H9 (cell line): Measurements from ENCODE around the gene ZNF71. TPM values are rescaled to one million over a fixed set of nuclear protein-coding genes. Genes with fewer than 3 reads are reported as not detected.

Experiments
- DNase-seq: peaks from one replicate; pipeline ENCODE4 v3.0.0-alpha.2; 2017
- H2AFZ ChIP-seq: one replicate; pipeline ENCODE4 v1.6.1; 2013; ENCODE audit warnings: mild to moderate bottlenecking, low read length, control low read depth, moderate library complexity
- H2AK5ac ChIP-seq: 2 replicates; pipeline ENCODE4 v1.6.1; 2013; ENCODE audit warnings: low read length, control low read depth, mixed read lengths; ENCODE audit not compliant: insufficient read length
- H2BK120ac ChIP-seq: one replicate; pipeline ENCODE4 v1.6.1; 2013; ENCODE audit warnings: low read depth, mild to moderate bottlenecking, low read length, control low read depth, inconsistent platforms; ENCODE audit not compliant: poor library complexity, severe bottlenecking
- H2BK12ac ChIP-seq: 2 replicates; pipeline ENCODE4 v1.6.1; 2013; ENCODE audit warnings: low read length, control low read depth, mixed read lengths, low read depth; ENCODE audit not compliant: insufficient read length
- H2BK15ac ChIP-seq: 2 replicates; pipeline ENCODE4 v1.6.1; 2013; ENCODE audit warnings: low read depth, low read length, control low read depth
- H2BK20ac ChIP-seq: one replicate; pipeline ENCODE4 v1.6.1; 2013; ENCODE audit warnings: low read depth, mild to moderate bottlenecking, low read length, control low read depth, inconsistent platforms; ENCODE audit not compliant: poor library complexity, severe bottlenecking
- H2BK5ac ChIP-seq: 2 replicates; pipeline ENCODE4 v1.6.1; 2013; ENCODE audit warnings: low read length, control low read depth, mixed read lengths; ENCODE audit not compliant: insufficient read length
- H3K14ac ChIP-seq: 2 replicates; pipeline ENCODE4 v1.6.1; 2013; ENCODE audit warnings: low read length, control low read depth; ENCODE audit not compliant: insufficient read depth
- H3K18ac ChIP-seq: 2 replicates; pipeline ENCODE4 v1.6.1; 2013; ENCODE audit warnings: low read depth, mild to moderate bottlenecking, mixed read lengths, low read length, control low read depth; ENCODE audit not compliant: insufficient read length
- H3K23ac ChIP-seq: 2 replicates; pipeline ENCODE4 v1.6.1; 2013; ENCODE audit warnings: low read length, control low read depth, mixed read lengths, low read depth; ENCODE audit not compliant: insufficient read length
- H3K23me2 ChIP-seq: 2 replicates; pipeline ENCODE4 v1.6.1; 2013; ENCODE audit warnings: low read depth, mild to moderate bottlenecking, mixed read lengths, low read length, control low read depth; ENCODE audit not compliant: insufficient read length, poor library complexity, severe bottlenecking
- H3K27ac ChIP-seq: 2 replicates; pipeline ENCODE4 v1.5.1; 2013; ENCODE audit warnings: low read length, control low read depth, mixed read lengths, low read depth; ENCODE audit not compliant: insufficient read length
- H3K27me3 ChIP-seq: 2 replicates; pipeline ENCODE4 v1.6.1; 2013; ENCODE audit warnings: low read length, control low read depth, inconsistent platforms; ENCODE audit not compliant: insufficient read depth
- H3K4ac ChIP-seq: 2 replicates; pipeline ENCODE4 v1.6.1; 2013; ENCODE audit warnings: low read depth, mild to moderate bottlenecking, control low read depth, inconsistent platforms, low read length, moderate library complexity
- H3K4me1 ChIP-seq: 2 replicates; pipeline ENCODE4 v1.6.1; 2013; ENCODE audit warnings: low read length, control low read depth, inconsistent platforms; ENCODE audit not compliant: insufficient read depth
- H3K4me2 ChIP-seq: 2 replicates; pipeline ENCODE4 v1.6.1; 2013; ENCODE audit warnings: low read length, control low read depth, mixed read lengths; ENCODE audit not compliant: insufficient read length, insufficient read depth
- H3K56ac ChIP-seq: 2 replicates; pipeline ENCODE4 v1.6.1; 2013; ENCODE audit warnings: low read depth, mild to moderate bottlenecking, mixed read lengths, low read length, control low read depth; ENCODE audit not compliant: insufficient read length
- H3K79me1 ChIP-seq: 2 replicates; pipeline ENCODE4 v1.6.1; 2013; ENCODE audit warnings: low read depth, mild to moderate bottlenecking, moderate library complexity, low read length, control low read depth, inconsistent platforms; ENCODE audit not compliant: insufficient read depth, poor library complexity, severe bottlenecking
- H3K79me2 ChIP-seq: 2 replicates; pipeline ENCODE4 v1.6.1; 2013; ENCODE audit warnings: low read length, control low read depth, inconsistent platforms; ENCODE audit not compliant: insufficient read depth
- H3K9ac ChIP-seq: 2 replicates; pipeline ENCODE4 v1.6.1; 2013; ENCODE audit warnings: low read length, control low read depth, mixed read lengths; ENCODE audit not compliant: insufficient read length; ENCODE audit errors: extremely low read depth
- H3K9me3 ChIP-seq: one replicate; pipeline ENCODE4 v1.6.1; 2013; ENCODE audit warnings: low read depth, low read length, inconsistent platforms; ENCODE audit not compliant: control insufficient read depth
- H3T11ph ChIP-seq: one replicate; pipeline ENCODE4 v1.6.1; 2013; ENCODE audit warnings: mild to moderate bottlenecking, low read length, control low read depth, inconsistent platforms
- H4K20me1 ChIP-seq: one replicate; pipeline ENCODE4 v1.6.1; 2013; ENCODE audit not compliant: control insufficient read depth, insufficient read length, insufficient read depth
- H4K5ac ChIP-seq: 2 replicates; pipeline ENCODE4 v1.6.1; 2013; ENCODE audit warnings: low read depth, mild to moderate bottlenecking, mixed read lengths, low read length, control low read depth; ENCODE audit not compliant: insufficient read length
- H4K8ac ChIP-seq: replicated peaks from 2 replicates; pipeline ENCODE4 v1.6.1; 2013; ENCODE audit warnings: low read length, control low read depth, mixed read lengths, low read depth; ENCODE audit not compliant: insufficient read length
- H4K91ac ChIP-seq: 2 replicates; pipeline ENCODE4 v1.6.1; 2013; ENCODE audit warnings: low read depth, mild to moderate bottlenecking, moderate library complexity, mixed read lengths, low read length, control low read depth; ENCODE audit not compliant: insufficient read length
- H3K27ac Mint-ChIP-seq, 3 experiments: 2 replicates in 2 of 3; 3 replicates in 1 of 3; pipeline ENCODE4 v1.8.0; 2020 to 2021; ENCODE audit warnings: mixed read lengths in 3 of 3, mild to moderate bottlenecking in 1 of 3, moderate library complexity in 1 of 3
- H3K27me3 Mint-ChIP-seq: 2 replicates; pipeline ENCODE4 v1.8.0; 2021; ENCODE audit warnings: low read depth, mild to moderate bottlenecking, moderate library complexity, mixed read lengths
- H3K36me3 Mint-ChIP-seq, 3 experiments: 2 replicates in 2 of 3; 3 replicates in 1 of 3; pipeline ENCODE4 v1.8.0; 2020 to 2021; ENCODE audit warnings: low read depth in 3 of 3, mixed read lengths in 3 of 3; ENCODE audit not compliant: insufficient read depth in 1 of 3
- H3K4me1 Mint-ChIP-seq, 2 experiments: 2 replicates each; pipeline ENCODE4 v1.8.0; 2020; ENCODE audit warnings: mixed read lengths in 2 of 2
- H3K4me3 Mint-ChIP-seq, 2 experiments: 2 replicates in 1 of 2; 3 replicates in 1 of 2; pipeline ENCODE4 v1.8.0; 2020 to 2021; ENCODE audit warnings: mild to moderate bottlenecking in 2 of 2, mixed read lengths in 2 of 2, moderate library complexity in 1 of 2
- H3K9me3 Mint-ChIP-seq, 2 experiments: 2 replicates in 1 of 2; 3 replicates in 1 of 2; pipeline ENCODE4 v1.8.0; 2020; ENCODE audit warnings: mild to moderate bottlenecking in 2 of 2, mixed read lengths in 2 of 2, moderate library complexity in 1 of 2
- CTCF ChIP-seq: fragments of 200-600 bp; sonication (generic); conservative IDR thresholded peaks from 3 replicates; pipeline ENCODE4 v1.8.0; 2021; ENCODE audit warnings: antibody characterized with exemption, mild to moderate bottlenecking
- WGBS: extraction: QIAGEN DNeasy Blood & Tissue Kit; methylation state at CpG from one replicate; pipeline ENCODE4 v1.1.7; 2013; ENCODE audit warnings: missing lambda C conversion rate, low lambda C conversion rate, mixed read lengths; ENCODE audit not compliant: insufficient read length; ENCODE audit errors: extremely low coverage; 5-methylcytosine and 5-hydroxymethylcytosine counted together
- total RNA-seq: library from RNA; stranded (reverse); gene quantifications from 2 replicates; pipeline ENCODE4 v1.2.1, GENCODE V29; 2021

ZNF71 gene
- total RNA-seq, 1 experiment from 2014 or later: 7.2 TPM

- no peak for DNase-seq
- Histone ChIP-seq H2AK5ac (no peak overlapping the region), H3K79me1 (no peaks in the 10 kb centered on the region), H3K4me1 (no peaks in the 10 kb centered on the region), H3K4me2 (no peak overlapping the region), H2AFZ (no peak overlapping the region), H4K91ac (no peak overlapping the region), H2BK120ac (no peak overlapping the region), H3K4ac (no peak overlapping the region), H2BK12ac (no peak overlapping the region), H3K56ac (no peak overlapping the region), H3T11ph (no peak overlapping the region), H3K18ac (no peak overlapping the region), H3K27me3 (no peaks in the 10 kb centered on the region), H3K9me3 (peaks cover 6% of the 10 kb centered on the region), H4K5ac (no peak overlapping the region), H3K23me2 (no peaks in the 10 kb centered on the region), H4K20me1 (no peaks in the 10 kb centered on the region), H2BK20ac (no peak overlapping the region), H3K23ac (no peak overlapping the region), H3K79me2 (peaks cover 3% of the 10 kb centered on the region; the same call in 1 of the 2 replicates), H3K14ac (no peak overlapping the region), H4K8ac (no peak overlapping the region), H2BK5ac (no peak overlapping the region), H2BK15ac (no peak overlapping the region), H3K27ac (no peak overlapping the region), H3K9ac (no peak overlapping the region)
- Mint-ChIP-seq H3K27ac (no peak overlapping the region), H3K4me3 (no peak overlapping the region), H3K9me3 (peaks cover 94 to 99% of the 10 kb centered on the region in 2 experiments), H3K36me3 (peaks cover 64 to 82% (median 80%) of the 10 kb centered on the region in 3 experiments), H3K27me3 (peaks cover 1% of the 10 kb centered on the region), H3K4me1 (no peaks in the 10 kb centered on the region)
- WGBS: no CpG with 5 or more reads among the region's 8 CpGs
- TF ChIP-seq CTCF: no peak
These were observed 16.2 kb downstream of the ZNF71 start for GRCh38 chr19:56611288-56611687.
